ENCODE results near the gene CRK.

CRK gene

DNA sequence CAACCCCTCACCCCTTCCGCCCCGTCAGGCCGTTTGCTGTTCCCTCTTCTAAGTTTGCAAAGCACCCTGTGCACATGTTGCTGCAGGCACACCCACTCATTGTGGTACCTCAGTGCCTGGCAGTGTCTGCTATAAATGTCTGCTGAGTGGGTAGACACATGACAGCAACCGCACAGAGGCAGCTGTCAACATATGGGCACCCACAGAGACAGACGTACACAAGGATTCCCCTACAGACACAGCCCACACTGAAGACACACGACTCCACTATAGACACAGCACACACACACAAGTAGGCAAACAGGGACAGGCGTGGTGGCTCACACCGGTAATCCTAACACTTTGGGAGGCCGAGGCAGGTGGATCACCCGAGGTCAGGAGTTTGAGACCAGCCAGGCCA, 17.8 kb upstream of the CRK start:
- Histone ChIP-seq H3K27ac (ENCODE audit: low read length) (no peak overlapping the region), H3K9me3 (ENCODE audit: control insufficient read depth, insufficient read depth, low read length) (no peaks in the 10 kb centered on the region), H3K36me3 (ENCODE audit: control insufficient read depth, insufficient read depth, low read length) (peaks cover 38% of the 10 kb centered on the region), H3K4me1 (ENCODE audit: control insufficient read depth, insufficient read depth, low read length) (no peaks in the 10 kb centered on the region; the same call in 1 of the 2 replicates), H3K4me3 (ENCODE audit: low read length) (no peak overlapping the region), H3K27me3 (ENCODE audit: control insufficient read depth, insufficient read depth, low read length) (no peaks in the 10 kb centered on the region)
- no peak for DNase-seq (ENCODE audit: low read depth, low spot score)
- WGBS (ENCODE audit: insufficient coverage, insufficient read length) = no CpG with 5 or more reads among the region's 10 CpGs

DNA sequence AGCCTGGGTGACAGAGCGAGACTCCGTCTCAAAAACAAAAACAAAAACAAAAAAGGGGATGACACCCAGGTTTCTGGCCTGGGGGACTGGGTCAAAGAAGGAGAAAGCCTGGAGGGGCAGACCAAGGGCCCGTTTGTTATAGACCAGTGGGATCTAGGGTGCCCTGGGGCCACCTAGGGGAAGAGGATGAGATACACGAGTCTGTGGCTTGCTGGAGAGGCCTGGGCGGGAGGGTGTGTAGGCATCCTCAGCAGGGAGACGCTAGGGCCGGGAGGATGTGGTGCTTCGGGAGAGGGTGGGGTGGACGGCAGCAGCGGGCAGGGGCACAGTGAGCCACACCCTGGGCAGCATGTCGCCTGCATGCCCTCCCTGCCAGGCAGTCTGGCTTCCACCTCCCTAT, 17.1 kb upstream of the CRK start:
- DNase-seq (ENCODE audit: low read depth, low spot score) = no peak
- no peaks in the 10 kb centered on the region; the same call in 1 of the 2 replicates for H3K4me1 ChIP-seq (ENCODE audit: control insufficient read depth, insufficient read depth, low read length)
- H3K27ac ChIP-seq (ENCODE audit: low read length) = no peak overlapping the region
- no peaks in the 10 kb centered on the region for H3K27me3 ChIP-seq (ENCODE audit: control insufficient read depth, insufficient read depth, low read length)
- peaks cover 38% of the 10 kb centered on the region for H3K36me3 ChIP-seq (ENCODE audit: control insufficient read depth, insufficient read depth, low read length)
- H3K9me3 ChIP-seq (ENCODE audit: control insufficient read depth, insufficient read depth, low read length) = no peaks in the 10 kb centered on the region
- WGBS (ENCODE audit: insufficient coverage, insufficient read length) = no CpG with 5 or more reads among the region's 11 CpGs
- no peak overlapping the region for H3K4me3 ChIP-seq (ENCODE audit: low read length)

DNA sequence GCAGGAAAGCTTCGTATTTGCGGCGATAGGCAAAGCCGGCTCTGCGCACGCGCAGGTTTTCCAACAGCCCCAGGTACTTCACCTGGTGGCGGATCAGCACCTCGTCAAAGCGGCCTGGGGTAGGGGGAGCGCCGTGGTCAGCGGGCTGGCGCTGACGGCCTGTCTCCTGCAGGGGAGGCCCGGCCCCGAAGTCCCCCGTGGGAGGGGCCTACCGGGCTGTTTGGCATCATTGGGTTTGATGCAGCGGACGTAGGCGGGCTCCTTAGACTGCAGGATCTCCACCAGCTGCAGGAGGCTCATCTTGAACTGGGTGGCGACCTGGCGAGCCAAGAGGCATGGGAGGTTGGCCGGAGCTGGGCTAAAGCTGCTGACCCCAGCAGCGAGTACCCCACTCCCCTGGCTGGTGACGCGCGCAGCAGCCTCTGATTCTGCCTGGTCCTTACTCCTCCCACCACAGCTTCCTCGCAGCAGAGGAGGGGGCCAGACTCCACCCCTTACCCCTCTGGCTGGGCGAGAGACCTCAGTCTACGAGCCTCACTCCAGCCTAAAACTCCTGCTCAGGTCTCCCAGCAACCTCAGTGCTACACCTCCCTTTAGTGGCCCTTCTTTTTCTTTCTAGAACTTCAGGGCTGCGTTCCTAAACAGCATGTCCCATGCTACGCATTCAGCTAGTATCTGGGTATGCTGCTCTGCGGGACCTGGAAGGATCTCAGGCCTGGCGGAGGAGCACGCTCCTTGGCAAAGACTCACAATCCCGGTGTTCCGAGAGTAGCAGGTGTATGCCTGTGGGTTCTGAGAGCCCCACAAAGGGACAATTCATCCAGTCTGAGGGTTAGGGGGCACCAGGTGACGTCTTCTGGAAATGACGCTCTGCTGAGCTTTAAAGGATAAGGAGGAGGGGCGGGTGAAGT, 16.1 kb upstream of the CRK start:
- H3K27me3 ChIP-seq (ENCODE audit: control insufficient read depth, insufficient read depth, low read length) = no peaks in the 10 kb centered on the region
- H3K36me3 ChIP-seq (ENCODE audit: control insufficient read depth, insufficient read depth, low read length) = peaks cover 36% of the 10 kb centered on the region
- no peak overlapping the region for H3K4me3 ChIP-seq (ENCODE audit: low read length)
- DNase-seq (ENCODE audit: low read depth, low spot score) = no peak
- no peak overlapping the region for H3K27ac ChIP-seq (ENCODE audit: low read length)
- no peaks in the 10 kb centered on the region for H3K9me3 ChIP-seq (ENCODE audit: control insufficient read depth, insufficient read depth, low read length)
- no CpG with 5 or more reads among the region's 42 CpGs for WGBS (ENCODE audit: insufficient coverage, insufficient read length)
- H3K4me1 ChIP-seq (ENCODE audit: control insufficient read depth, insufficient read depth, low read length) = no peaks in the 10 kb centered on the region; the same call in 1 of the 2 replicates

DNA sequence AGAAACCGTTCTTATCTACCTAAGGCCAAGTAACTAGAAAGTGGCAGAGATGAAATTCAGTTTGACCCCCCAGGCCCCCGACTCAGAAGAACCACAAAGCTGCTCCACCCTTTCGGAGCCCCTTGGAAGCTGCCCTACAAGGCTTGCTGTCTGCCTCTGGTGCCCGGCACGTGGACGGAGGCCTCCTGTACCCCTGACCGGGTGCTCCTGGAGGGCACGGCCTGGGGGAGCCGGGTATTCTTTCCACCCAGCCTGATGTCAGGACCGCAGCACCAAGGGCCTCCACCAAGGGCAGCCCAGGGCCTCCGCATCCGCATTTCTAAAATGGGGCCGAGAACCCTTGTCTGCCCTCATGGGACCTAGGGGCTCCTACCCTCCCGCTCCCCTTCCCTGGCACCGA, 15.5 kb upstream of the CRK start:
- no peak overlapping the region for H3K27ac ChIP-seq (ENCODE audit: low read length)
- no CpG with 5 or more reads among the region's 15 CpGs for WGBS (ENCODE audit: insufficient coverage, insufficient read length)
- no peaks in the 10 kb centered on the region for H3K9me3 ChIP-seq (ENCODE audit: control insufficient read depth, insufficient read depth, low read length)
- H3K27me3 ChIP-seq (ENCODE audit: control insufficient read depth, insufficient read depth, low read length) = no peaks in the 10 kb centered on the region
- no peak overlapping the region for H3K4me3 ChIP-seq (ENCODE audit: low read length)
- H3K4me1 ChIP-seq (ENCODE audit: control insufficient read depth, insufficient read depth, low read length) = no peaks in the 10 kb centered on the region; the same call in 1 of the 2 replicates
- peaks cover 38% of the 10 kb centered on the region for H3K36me3 ChIP-seq (ENCODE audit: control insufficient read depth, insufficient read depth, low read length)
- DNase-seq (ENCODE audit: low read depth, low spot score) = no peak

DNA sequence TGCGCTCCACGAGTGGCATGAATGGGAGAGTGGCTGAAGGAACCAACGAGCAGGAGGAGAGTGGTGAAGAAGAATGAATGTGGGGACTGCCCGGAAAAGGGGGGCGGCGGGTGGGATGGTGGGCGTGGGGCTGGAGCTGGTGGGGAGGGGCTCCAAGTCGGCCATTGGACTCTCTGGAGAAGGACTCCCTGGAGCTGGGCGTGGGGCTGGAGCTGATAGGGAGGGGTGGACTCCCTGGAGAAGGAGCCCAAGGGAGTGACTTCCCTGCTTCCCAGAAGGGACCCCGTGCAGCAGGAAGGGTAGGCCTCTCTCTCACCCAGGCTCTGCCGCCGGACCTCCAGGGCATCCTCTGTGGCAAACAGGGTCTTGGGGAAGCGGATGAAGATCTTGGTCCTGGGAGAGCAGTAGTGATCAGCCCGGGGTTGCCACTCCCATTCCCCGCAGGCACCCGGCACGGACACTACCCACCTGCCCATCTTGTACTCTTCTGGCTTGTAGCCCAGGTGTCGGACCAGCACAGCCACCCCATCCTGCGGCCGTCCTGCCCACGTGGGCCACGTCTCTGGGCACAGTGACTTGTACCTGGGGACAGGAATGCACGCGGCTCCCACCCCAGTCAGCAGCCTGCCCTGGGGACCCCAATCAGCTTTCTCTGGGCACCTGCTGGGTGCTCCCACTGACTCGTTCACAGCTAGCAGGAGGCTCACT, 14.9 kb upstream of the CRK start:
- peaks cover 36% of the 10 kb centered on the region for H3K36me3 ChIP-seq (ENCODE audit: control insufficient read depth, insufficient read depth, low read length)
- no peaks in the 10 kb centered on the region for H3K9me3 ChIP-seq (ENCODE audit: control insufficient read depth, insufficient read depth, low read length)
- H3K4me1 ChIP-seq (ENCODE audit: control insufficient read depth, insufficient read depth, low read length) = no peaks in the 10 kb centered on the region; the same call in 1 of the 2 replicates
- no peak overlapping the region for H3K27ac ChIP-seq (ENCODE audit: low read length)
- no peaks in the 10 kb centered on the region for H3K27me3 ChIP-seq (ENCODE audit: control insufficient read depth, insufficient read depth, low read length)
- no peak overlapping the region for H3K4me3 ChIP-seq (ENCODE audit: low read length)
- no CpG with 5 or more reads among the region's 25 CpGs for WGBS (ENCODE audit: insufficient coverage, insufficient read length)
- DNase-seq (ENCODE audit: low read depth, low spot score) = no peak

DNA sequence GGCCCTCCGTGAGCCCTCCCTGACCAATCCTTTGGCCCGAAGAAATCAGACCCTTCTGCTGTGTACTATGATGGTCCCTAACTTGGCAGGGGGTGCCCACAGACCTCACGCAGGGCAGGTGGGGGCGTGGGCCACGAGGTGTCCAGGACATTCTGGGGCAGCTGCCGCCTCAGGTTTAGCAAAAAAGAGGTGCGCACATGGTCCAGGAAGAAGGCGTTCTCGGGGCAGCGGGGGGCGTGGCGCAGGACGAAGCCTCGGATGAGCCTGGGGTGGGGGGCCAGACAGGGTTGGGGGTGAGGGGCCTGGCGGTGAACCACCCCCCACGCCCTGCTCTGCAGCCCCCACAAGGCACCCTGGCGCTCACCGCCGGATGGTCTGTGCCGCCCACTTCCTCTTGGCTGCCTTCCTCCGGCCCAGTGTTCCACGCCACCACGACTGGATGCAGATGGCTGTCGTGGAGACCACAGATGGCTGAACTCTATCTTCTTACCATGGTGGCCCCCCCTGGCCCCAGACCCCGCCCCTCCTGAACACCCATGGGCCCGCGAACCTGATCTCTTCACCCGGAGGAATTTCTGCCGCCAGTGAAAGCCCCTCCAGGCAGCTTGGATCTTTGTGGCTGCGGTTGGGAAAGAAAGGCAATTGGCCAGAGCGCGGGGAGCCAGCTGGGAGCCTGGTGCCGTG, 14.2 kb upstream of the CRK start:
- Histone ChIP-seq H3K9me3 (ENCODE audit: control insufficient read depth, insufficient read depth, low read length) (no peaks in the 10 kb centered on the region), H3K36me3 (ENCODE audit: control insufficient read depth, insufficient read depth, low read length) (peaks cover 36% of the 10 kb centered on the region), H3K4me1 (ENCODE audit: control insufficient read depth, insufficient read depth, low read length) (no peaks in the 10 kb centered on the region; the same call in 1 of the 2 replicates), H3K27ac (ENCODE audit: low read length) (no peak overlapping the region), H3K4me3 (ENCODE audit: low read length) (no peak overlapping the region), H3K27me3 (ENCODE audit: control insufficient read depth, insufficient read depth, low read length) (no peaks in the 10 kb centered on the region)
- DNase-seq (ENCODE audit: low read depth, low spot score) = no peak
- WGBS (ENCODE audit: insufficient coverage, insufficient read length) = no CpG with 5 or more reads among the region's 33 CpGs

DNA sequence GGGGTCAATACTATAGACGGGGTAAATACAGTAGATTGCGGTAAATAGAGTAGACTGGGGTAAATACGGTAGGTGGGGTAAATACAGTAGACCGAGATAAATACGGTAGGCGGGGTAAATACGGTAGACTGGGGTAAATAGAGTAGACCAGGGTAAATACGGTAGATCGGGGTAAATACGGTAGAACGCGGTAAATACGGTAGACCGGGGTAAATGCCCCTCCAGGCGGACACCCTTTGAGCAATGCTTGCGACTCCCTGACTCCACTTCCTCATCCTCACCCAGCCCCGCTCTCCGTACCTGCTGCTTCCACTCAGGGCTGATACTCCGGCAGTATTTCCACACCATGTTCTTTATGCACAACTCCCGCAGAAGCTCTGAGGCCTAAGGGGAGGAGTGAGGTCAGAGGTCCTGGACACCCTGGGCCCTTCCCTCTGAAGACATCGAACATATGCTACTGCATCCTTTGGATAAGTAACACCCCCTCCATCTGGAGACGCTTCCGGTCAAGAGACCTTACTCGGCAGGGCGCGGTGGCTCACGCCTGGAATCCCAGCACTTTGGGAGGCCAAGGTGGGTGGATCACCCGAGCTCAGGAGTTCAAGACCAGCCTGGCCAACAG, 13.3 kb upstream of the CRK start:
- H3K27me3 ChIP-seq (ENCODE audit: control insufficient read depth, insufficient read depth, low read length) = no peaks in the 10 kb centered on the region
- H3K36me3 ChIP-seq (ENCODE audit: control insufficient read depth, insufficient read depth, low read length) = peaks cover 31% of the 10 kb centered on the region
- no peak for DNase-seq (ENCODE audit: low read depth, low spot score)
- H3K9me3 ChIP-seq (ENCODE audit: control insufficient read depth, insufficient read depth, low read length) = no peaks in the 10 kb centered on the region
- H3K27ac ChIP-seq (ENCODE audit: low read length) = no peak overlapping the region
- H3K4me3 ChIP-seq (ENCODE audit: low read length) = no peak overlapping the region
- no peaks in the 10 kb centered on the region; the same call in 1 of the 2 replicates for H3K4me1 ChIP-seq (ENCODE audit: control insufficient read depth, insufficient read depth, low read length)
- WGBS (ENCODE audit: insufficient coverage, insufficient read length) = no CpG with 5 or more reads among the region's 28 CpGs

DNA sequence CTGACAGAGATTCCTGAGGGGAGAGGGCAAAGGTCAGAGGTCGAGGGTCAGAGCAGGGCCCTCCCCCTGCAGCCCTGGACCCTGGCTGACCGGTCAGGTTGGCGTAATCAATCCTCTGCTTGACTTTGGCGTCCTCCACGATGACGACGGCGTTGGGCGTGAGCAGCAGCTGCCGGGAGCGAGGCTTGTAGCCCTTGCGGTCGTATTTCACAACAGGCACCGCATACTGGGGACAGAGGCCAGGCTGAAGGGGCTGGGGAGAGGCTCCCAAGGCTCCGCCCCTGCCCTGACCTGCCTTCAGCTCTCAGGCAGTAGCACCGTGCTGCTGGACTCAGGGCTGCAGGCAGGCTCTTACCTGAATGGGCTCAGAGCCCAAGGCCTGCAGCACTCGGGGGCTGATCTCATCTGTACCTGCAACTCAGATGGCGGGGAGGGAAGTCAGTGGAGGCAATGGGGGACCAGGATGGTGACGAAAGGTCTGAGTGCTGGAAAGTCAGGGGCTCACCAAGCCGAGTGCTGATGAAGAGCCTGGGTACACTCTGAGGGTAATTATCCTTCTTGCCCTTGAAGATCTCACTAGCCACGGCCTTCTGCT, 12.0 kb upstream of the CRK start:
- Histone ChIP-seq H3K27ac (ENCODE audit: low read length) (no peak overlapping the region), H3K9me3 (ENCODE audit: control insufficient read depth, insufficient read depth, low read length) (no peaks in the 10 kb centered on the region), H3K4me1 (ENCODE audit: control insufficient read depth, insufficient read depth, low read length) (no peaks in the 10 kb centered on the region; the same call in 1 of the 2 replicates), H3K27me3 (ENCODE audit: control insufficient read depth, insufficient read depth, low read length) (no peaks in the 10 kb centered on the region), H3K36me3 (ENCODE audit: control insufficient read depth, insufficient read depth, low read length) (peaks cover 32% of the 10 kb centered on the region), H3K4me3 (ENCODE audit: low read length) (no peak overlapping the region)
- no CpG with 5 or more reads among the region's 21 CpGs for WGBS (ENCODE audit: insufficient coverage, insufficient read length)
- DNase-seq (ENCODE audit: low read depth, low spot score) = no peak

DNA sequence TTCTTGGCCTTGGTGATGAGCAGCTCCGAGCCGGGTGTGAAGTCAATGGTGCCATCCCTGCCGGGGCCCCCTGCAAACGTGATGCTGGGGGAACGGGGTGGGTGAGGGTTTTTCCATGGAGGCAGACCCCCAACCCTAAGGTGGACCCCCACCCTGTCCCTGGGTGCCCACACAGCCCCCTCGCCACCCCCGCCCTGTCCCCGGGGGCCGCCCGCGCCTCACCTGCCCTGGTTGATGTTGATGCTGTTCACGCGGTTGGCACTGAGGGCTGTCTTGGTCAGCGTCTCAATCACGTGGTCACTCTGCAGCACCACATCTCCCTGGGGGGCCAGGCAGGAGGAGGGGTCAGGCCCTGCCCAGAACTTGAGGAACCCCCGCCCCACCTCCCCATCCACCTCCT, 11.2 kb upstream of the CRK start:
- Histone ChIP-seq H3K27ac (ENCODE audit: low read length) (no peak overlapping the region), H3K4me1 (ENCODE audit: control insufficient read depth, insufficient read depth, low read length) (no peaks in the 10 kb centered on the region; the same call in 1 of the 2 replicates), H3K36me3 (ENCODE audit: control insufficient read depth, insufficient read depth, low read length) (peaks cover 32% of the 10 kb centered on the region), H3K27me3 (ENCODE audit: control insufficient read depth, insufficient read depth, low read length) (no peaks in the 10 kb centered on the region), H3K9me3 (ENCODE audit: control insufficient read depth, insufficient read depth, low read length) (no peaks in the 10 kb centered on the region), H3K4me3 (ENCODE audit: low read length) (no peak overlapping the region)
- DNase-seq (ENCODE audit: low read depth, low spot score) = no peak
- no CpG with 5 or more reads among the region's 16 CpGs for WGBS (ENCODE audit: insufficient coverage, insufficient read length)

Data from iPS DF 6.9 (cell line).